ENCODE results near the gene FRRS1.

The FRRS1 gene

GRCh38 chr1:99727575-99728185, 38.8 kb downstream of the FRRS1 start:
- DNase-seq (ENCODE audit: low read depth), result no peak

- DNase-seq (ENCODE audit: low read depth), result no peak
Measured at GRCh38 chr1:99726818-99727217, 39.6 kb downstream of the FRRS1 start.

- no peak for DNase-seq (ENCODE audit: low read depth)
Measured at GRCh38 chr1:99726407-99726806, 40.0 kb downstream of the FRRS1 start.

- no peak for DNase-seq (ENCODE audit: low read depth)
Measured at GRCh38 chr1:99725996-99726395, 40.4 kb downstream of the FRRS1 start.

- DNase-seq (ENCODE audit: low read depth), result no peak
Measured at GRCh38 chr1:99723251-99723650, 43.2 kb downstream of the FRRS1 start.

GRCh38 chr1:99717005-99717404, 49.4 kb downstream of the FRRS1 start:
- no peak for DNase-seq (ENCODE audit: low read depth)

GRCh38 chr1:99713006-99713405, 53.4 kb downstream of the FRRS1 start:
- no peak for DNase-seq (ENCODE audit: low read depth)

- no peak for DNase-seq (ENCODE audit: low read depth)
Measured at GRCh38 chr1:99710994-99711393, 55.4 kb downstream of the FRRS1 start.

- DNase-seq (ENCODE audit: low read depth), result peak; percentile 42
Measured at GRCh38 chr1:99707535-99708142, 58.8 kb downstream of the FRRS1 start.

GRCh38 chr1:99705385-99705784, 61.0 kb downstream of the FRRS1 start:
- no peak for DNase-seq (ENCODE audit: low read depth)

GRCh38 chr1:99704356-99704816, 62.0 kb downstream of the FRRS1 start:
- no peak for DNase-seq (ENCODE audit: low read depth)

GRCh38 chr1:99702221-99702620, 64.2 kb downstream of the FRRS1 start:
- DNase-seq (ENCODE audit: low read depth), result no peak

GRCh38 chr1:99700020-99700419, 66.4 kb downstream of the FRRS1 start:
- no peak for DNase-seq (ENCODE audit: low read depth)

GRCh38 chr1:99697580-99697979, 68.9 kb downstream of the FRRS1 start:
- DNase-seq (ENCODE audit: low read depth), result no peak

GRCh38 chr1:99696616-99697015, 69.8 kb downstream of the FRRS1 start:
- DNase-seq (ENCODE audit: low read depth), result no peak

- no peak for DNase-seq (ENCODE audit: low read depth)
Measured at GRCh38 chr1:99691175-99691574, 75.3 kb downstream of the FRRS1 start.

GRCh38 chr1:99685516-99686180, 80.8 kb downstream of the FRRS1 start:
- peak; percentile 23 for DNase-seq (ENCODE audit: low read depth)

- no peak for DNase-seq (ENCODE audit: low read depth)
Measured at GRCh38 chr1:99682291-99682751, 84.1 kb downstream of the FRRS1 start.

GRCh38 chr1:99681583-99681982, 84.9 kb downstream of the FRRS1 start:
- no peak for DNase-seq (ENCODE audit: low read depth)

- DNase-seq (ENCODE audit: low read depth), result no peak
Measured at GRCh38 chr1:99680270-99680669, 86.2 kb downstream of the FRRS1 start.

- no peak for DNase-seq (ENCODE audit: low read depth)
Measured at GRCh38 chr1:99677416-99677815, 89.0 kb downstream of the FRRS1 start.

- DNase-seq (ENCODE audit: low read depth), result no peak
Measured at GRCh38 chr1:99676876-99677275, 89.6 kb downstream of the FRRS1 start.

GRCh38 chr1:99675994-99676393, 90.4 kb downstream of the FRRS1 start:
- DNase-seq (ENCODE audit: low read depth), result no peak

Data from activated T-cell treated with anti-CD3 and anti-CD28 coated beads for 48 hours (primary cell).